ENCODE measurements around the gene KCNS1. TPM values are rescaled to one million over a fixed set of nuclear protein-coding genes. Genes with fewer than 3 reads are reported as not detected.

KCNS1 gene
- total and polyA plus RNA-seq, 2 of the 8 experiments (the other 6 are each of a cell fraction or from before 2014, with no cell fraction given), result 1.4 to 1.8 TPM

GRCh38 chr20:45138561-45139300 lies 37.8 kb upstream of the KCNS1 start (continued):
- TF ChIP-seq SRF (IDR thresholded peaks at IDR 0.05; ENCODE audit: low read depth, low read length) (no peak), KDM1A (IDR thresholded peaks at IDR 0.05; ENCODE audit: borderline replicate concordance, low read length) (no peak), HDAC6 (IDR thresholded peaks at IDR 0.05; ENCODE audit: low read depth, low read length) (no peak), EP300 (IDR thresholded peaks at IDR 0.05; ENCODE audit: borderline replicate concordance in 1 of 2, low read depth in 2 of 2, low read length in 2 of 2) (no peak), RAD21 (IDR thresholded peaks at IDR 0.05 in 1 of 2, conservative IDR thresholded peaks at IDR 0.05 in 1 of 2; ENCODE audit: low read depth in 2 of 2, low read length in 2 of 2) (peak; percentile 88 to 92), CHD1 (IDR thresholded peaks at IDR 0.05; ENCODE audit: low read depth, low read length) (no peak), SUZ12 (IDR thresholded peaks at IDR 0.05; ENCODE audit: low read length) (no peak), KDM4A (IDR thresholded peaks at IDR 0.05; ENCODE audit: low read depth, low read length, severe bottlenecking) (no peak), GTF2F1 (IDR thresholded peaks at IDR 0.05; ENCODE audit: borderline replicate concordance, low read depth, low read length) (no peak)
- TF ChIP-seq, protein P1, sequence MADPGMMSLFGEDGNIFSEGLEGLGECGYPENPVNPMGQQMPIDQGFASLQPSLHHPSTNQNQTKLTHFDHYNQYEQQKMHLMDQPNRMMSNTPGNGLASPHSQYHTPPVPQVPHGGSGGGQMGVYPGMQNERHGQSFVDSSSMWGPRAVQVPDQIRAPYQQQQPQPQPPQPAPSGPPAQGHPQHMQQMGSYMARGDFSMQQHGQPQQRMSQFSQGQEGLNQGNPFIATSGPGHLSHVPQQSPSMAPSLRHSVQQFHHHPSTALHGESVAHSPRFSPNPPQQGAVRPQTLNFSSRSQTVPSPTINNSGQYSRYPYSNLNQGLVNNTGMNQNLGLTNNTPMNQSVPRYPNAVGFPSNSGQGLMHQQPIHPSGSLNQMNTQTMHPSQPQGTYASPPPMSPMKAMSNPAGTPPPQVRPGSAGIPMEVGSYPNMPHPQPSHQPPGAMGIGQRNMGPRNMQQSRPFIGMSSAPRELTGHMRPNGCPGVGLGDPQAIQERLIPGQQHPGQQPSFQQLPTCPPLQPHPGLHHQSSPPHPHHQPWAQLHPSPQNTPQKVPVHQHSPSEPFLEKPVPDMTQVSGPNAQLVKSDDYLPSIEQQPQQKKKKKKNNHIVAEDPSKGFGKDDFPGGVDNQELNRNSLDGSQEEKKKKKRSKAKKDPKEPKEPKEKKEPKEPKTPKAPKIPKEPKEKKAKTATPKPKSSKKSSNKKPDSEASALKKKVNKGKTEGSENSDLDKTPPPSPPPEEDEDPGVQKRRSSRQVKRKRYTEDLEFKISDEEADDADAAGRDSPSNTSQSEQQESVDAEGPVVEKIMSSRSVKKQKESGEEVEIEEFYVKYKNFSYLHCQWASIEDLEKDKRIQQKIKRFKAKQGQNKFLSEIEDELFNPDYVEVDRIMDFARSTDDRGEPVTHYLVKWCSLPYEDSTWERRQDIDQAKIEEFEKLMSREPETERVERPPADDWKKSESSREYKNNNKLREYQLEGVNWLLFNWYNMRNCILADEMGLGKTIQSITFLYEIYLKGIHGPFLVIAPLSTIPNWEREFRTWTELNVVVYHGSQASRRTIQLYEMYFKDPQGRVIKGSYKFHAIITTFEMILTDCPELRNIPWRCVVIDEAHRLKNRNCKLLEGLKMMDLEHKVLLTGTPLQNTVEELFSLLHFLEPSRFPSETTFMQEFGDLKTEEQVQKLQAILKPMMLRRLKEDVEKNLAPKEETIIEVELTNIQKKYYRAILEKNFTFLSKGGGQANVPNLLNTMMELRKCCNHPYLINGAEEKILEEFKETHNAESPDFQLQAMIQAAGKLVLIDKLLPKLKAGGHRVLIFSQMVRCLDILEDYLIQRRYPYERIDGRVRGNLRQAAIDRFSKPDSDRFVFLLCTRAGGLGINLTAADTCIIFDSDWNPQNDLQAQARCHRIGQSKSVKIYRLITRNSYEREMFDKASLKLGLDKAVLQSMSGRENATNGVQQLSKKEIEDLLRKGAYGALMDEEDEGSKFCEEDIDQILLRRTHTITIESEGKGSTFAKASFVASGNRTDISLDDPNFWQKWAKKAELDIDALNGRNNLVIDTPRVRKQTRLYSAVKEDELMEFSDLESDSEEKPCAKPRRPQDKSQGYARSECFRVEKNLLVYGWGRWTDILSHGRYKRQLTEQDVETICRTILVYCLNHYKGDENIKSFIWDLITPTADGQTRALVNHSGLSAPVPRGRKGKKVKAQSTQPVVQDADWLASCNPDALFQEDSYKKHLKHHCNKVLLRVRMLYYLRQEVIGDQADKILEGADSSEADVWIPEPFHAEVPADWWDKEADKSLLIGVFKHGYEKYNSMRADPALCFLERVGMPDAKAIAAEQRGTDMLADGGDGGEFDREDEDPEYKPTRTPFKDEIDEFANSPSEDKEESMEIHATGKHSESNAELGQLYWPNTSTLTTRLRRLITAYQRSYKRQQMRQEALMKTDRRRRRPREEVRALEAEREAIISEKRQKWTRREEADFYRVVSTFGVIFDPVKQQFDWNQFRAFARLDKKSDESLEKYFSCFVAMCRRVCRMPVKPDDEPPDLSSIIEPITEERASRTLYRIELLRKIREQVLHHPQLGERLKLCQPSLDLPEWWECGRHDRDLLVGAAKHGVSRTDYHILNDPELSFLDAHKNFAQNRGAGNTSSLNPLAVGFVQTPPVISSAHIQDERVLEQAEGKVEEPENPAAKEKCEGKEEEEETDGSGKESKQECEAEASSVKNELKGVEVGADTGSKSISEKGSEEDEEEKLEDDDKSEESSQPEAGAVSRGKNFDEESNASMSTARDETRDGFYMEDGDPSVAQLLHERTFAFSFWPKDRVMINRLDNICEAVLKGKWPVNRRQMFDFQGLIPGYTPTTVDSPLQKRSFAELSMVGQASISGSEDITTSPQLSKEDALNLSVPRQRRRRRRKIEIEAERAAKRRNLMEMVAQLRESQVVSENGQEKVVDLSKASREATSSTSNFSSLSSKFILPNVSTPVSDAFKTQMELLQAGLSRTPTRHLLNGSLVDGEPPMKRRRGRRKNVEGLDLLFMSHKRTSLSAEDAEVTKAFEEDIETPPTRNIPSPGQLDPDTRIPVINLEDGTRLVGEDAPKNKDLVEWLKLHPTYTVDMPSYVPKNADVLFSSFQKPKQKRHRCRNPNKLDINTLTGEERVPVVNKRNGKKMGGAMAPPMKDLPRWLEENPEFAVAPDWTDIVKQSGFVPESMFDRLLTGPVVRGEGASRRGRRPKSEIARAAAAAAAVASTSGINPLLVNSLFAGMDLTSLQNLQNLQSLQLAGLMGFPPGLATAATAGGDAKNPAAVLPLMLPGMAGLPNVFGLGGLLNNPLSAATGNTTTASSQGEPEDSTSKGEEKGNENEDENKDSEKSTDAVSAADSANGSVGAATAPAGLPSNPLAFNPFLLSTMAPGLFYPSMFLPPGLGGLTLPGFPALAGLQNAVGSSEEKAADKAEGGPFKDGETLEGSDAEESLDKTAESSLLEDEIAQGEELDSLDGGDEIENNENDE (IDR thresholded peaks at IDR 0.05; ENCODE audit: insufficient replicate concordance, low read length), result no peak
